HG03196 (cell line): ENCODE data around the gene EMP2.
"Not testable (repeated sequence)": the region's sequence is repeated elsewhere in the genome, so short reads cannot be mapped to it uniquely, and the experiment has no call there.

ENCODE experiments used
- ATAC-seq: cut with Tn5 transposase; IDR thresholded peaks from one replicate; pipeline ENCODE4 v1.9.1; 2021; ENCODE audit not compliant: unreplicated experiment

The EMP2 gene, protein sequence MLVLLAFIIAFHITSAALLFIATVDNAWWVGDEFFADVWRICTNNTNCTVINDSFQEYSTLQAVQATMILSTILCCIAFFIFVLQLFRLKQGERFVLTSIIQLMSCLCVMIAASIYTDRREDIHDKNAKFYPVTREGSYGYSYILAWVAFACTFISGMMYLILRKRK

DNA sequence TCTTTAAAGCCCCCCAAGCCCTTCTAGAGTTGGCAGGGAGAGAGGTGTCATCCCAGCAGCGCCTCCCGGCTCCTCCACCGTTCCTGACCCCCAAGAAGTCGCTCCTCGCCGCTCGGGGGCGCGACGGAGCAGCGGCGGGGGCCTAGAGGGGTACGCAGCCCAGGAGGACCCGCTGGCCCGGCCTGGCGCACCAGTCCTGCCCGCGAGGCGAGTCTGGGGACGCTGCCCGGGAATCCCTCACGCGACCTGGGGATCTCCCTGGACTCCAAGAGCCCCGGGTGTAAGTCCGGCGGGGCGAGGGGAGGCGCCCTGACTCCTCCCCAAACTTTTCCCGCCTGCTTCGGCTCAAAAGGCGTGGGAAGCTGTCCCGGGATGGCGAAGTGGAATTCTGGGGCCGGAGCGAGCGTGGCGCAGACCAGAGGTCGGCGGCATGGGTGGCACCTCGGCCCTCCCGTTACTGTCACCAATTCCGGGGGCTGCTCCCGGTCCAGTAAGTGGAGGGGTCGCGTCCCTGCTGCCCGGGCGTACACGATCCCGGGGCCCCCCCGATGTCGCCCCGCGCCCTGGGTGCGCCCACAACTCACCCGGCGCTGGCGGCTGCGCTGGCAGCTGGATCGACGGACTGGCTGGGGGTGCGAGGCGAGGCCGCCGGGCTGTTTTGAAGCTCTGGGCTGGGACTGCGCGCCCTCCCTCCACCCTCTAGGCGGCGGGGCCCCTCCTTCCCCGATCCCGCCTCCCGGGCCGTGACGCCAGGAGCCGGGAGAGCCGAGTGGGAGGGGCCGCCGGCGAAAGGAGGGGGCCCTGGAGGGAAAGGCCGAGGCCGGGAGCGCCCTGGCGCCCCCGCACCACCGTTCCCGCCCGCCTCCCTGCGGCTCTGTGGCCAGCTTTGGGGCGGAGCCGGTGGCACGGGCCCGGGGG lies at the start of gene EMP2:
Gene EMP2, minus strand, starts transcription at position 634 of the 918 bp plus-strand sequence. CDS start 32,981 bp downstream, outside the sequence.
- no peak for ATAC-seq

DNA sequence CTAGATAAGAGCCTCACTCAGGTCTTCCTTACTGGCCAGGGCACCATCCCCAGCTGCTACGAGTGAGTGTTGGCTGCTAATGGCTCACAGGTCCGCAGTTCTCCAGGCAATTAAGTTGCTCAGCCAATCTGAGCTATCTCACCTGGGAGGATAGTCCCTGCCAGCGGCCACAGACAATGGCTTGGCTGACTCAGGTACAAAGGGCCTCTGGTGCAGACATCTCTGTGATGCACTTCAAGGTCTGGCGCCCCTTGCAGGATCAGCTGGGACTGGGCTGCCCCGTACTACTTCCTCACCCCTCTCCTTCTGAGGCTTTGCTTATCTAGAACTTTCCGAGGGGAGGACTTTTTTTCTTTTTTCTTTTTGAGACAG lies 49.2 kb upstream of the EMP2 start:
- ATAC-seq, result no peak

DNA sequence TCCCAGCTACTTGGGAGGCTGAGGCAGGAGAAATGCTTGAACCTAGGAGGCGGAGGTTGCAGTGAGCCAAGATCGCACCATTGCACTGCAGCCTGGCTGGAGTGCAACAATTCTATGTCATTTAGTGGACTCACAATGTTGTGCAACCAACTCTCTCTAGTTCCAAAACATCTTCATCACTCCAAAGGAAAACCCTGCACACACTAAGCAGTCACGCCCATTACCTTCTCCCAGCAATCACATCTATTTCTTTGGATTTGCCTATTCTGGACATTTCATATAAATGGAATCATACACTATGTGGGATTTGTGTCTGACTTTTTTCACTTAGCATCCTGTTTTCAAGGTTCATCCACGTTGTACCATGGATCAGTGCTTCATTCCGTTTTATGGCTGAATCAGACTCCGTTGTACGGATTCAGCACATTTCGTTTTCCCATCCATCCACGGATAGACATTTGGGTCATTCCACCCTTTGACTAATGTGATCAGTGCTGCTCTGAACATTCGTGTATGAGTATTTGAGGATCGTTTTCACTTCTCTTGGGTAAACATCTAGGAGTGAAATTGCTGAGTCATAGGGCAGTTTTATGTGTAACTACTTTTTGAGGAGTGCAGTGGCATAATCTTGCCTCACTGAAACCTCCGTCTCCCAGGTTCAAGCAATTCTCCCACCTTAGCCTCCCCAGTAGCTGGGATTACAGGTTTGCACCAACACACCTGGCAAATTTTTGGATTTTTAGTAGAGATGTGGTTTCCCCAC lies 45.4 kb upstream of the EMP2 start:
- no peak for ATAC-seq

DNA sequence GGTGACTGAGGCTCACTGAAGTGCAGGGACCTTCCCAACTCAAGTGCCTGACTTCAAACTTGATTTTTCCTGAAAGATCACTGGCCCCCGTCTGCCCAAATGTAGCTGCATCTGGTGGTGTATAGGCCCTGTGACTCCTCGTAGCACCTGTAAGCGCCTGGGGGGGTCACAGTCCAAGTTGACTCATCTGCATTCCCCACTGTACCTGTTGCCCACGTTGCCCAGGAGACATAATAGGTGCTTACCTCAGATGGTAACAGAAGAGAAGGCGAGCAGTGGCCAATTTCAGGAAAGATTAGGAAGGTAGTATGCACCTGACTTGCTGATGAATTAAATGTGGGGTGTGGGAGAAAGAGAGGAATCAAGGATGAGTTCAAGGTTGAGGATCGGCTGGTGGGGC lies 44.1 kb upstream of the EMP2 start:
- no peak for ATAC-seq

DNA sequence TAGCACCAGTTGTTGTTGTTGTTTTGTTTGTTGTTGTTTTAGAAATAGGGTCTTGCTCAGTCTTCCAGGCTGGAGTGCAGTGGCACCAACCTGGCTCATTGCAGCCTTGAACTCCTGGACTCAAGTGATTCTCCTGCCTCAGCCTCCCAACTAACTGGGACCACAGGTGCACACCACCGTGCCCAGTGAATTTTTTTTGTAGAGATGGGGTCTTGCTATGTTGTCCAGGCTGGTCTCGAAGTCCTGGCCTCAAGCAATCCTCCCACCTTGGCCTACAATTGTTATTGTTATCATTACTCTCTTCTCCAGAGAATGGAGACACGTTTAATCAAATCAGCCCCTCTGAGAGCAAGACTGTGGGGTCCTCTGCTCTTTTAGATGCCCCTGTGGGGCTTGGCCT lies 42.7 kb upstream of the EMP2 start:
- ATAC-seq, result no peak

DNA sequence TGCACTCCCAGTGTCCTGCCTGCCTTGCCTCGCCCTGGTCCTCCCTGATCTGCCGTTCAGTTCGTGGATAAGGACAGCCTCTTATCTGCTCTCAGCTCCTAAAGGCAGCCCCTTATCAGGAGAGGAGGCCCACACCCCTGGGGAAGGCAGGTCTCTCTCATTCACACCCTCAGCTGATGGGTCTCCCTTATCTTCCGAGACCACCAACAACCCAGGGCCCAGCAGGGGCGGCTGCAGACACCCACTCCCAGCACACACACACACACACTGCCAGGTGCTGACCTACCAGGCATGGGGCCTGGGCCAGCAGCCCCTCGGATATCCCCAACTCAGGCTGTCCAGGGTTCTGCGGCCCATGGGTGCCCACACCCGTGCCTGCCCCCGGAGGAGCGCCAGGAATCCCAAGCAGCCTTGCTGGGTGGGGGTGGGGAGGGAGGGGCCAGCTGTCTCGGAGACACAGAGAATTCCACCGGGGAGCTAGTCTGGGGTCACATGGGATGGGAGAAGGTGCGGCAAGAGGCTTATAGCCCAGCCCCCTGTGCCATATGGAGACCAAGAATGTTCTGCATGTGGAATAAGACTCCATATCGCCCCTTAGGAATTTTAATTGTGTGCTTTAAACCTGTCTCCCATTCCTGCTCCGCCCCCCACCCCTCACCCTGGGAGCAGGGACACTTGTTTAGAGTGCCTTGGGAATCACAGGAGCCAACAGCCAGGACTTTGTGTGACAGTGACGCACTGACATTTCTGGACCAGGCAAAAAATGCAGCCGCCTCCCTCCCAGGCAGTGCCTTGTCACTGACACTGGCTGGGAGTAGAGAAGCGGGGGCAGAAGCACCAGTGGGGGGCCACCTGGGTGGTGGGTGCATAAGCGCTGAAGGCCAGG lies 41.9 kb upstream of the EMP2 start:
- ATAC-seq, result no peak

DNA sequence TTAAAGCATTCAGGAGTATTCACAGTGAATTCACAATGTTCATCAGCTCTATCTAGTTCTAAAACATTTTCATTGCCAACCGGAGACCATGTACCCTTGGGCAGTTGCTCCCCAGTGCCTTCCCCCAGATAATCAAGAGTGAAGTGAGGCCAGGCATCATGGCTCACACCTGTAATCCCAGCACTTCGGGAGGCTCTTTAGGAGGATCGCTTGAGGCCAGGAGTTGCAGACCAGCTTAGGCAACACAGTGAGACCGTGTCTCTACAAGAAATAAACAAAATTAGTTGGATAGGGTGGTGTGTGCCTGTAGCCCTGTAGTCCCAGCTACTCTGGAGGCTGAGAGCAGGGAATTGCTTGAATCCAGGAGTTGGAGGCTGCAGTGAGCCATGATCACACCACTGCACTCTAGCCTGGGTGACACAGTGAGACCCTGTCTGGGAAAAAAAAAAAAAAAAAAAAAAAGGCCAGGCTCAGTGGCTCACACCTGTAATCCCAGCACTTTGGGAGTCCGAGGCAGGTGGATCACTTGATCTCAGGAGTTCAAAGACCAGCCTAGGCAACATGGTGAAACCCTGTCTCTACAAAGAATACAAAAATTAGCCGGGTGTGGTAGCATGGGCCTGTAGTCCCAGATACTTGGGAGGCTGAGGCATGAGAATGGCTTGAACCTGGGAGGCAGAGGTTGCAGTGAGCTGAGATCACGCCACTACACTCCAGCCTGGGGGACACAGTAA lies 41.0 kb upstream of the EMP2 start:
- ATAC-seq, result not testable (repeated sequence)

DNA sequence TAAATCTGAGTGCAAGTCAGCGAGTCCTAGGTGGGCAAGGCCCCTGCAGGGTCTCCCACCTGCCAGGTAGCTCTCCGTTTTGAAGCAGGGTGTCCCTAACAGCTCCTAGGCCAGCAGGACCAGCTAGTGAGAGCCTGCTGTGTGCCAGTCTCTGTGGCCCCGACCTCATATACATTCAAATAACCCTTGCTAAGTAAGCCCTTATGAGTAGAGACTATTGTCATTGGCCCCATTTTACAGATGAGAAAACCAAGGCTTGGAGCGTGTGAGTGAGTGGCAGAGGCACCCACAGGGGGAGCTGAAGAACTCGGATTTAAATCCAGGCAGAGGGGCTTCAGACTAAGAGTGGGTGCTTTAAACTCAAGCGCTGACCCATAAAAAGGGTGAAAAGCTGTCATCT lies 39.7 kb upstream of the EMP2 start:
- no peak for ATAC-seq

DNA sequence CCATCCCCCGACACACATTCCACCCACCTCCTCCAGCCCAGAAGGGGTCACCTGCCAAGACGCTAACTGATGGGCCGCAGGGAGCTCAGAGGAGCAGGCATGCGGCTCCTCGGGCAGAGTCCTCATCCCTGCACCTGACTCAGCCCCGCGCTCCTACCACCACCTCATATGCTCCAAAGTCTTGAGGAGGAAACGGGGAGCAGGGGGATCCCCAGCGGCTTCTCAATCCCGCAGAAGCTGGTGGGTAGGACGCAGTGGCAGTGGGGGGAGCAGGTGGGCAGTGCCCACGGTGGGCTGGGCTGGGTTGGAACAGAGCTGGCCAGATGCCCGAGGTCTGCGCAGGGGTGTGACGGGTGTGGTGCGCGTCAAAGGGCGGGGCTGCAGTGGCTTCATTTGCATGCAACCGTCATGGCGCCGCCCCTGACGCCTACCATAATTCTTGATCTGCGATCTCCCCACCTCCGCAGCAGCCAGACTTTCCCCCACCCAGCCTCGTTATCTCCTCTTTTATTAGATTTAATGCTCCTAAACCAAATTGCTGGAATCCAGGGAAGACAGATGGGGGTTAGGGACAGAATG lies 39.0 kb upstream of the EMP2 start:
- no peak for ATAC-seq

DNA sequence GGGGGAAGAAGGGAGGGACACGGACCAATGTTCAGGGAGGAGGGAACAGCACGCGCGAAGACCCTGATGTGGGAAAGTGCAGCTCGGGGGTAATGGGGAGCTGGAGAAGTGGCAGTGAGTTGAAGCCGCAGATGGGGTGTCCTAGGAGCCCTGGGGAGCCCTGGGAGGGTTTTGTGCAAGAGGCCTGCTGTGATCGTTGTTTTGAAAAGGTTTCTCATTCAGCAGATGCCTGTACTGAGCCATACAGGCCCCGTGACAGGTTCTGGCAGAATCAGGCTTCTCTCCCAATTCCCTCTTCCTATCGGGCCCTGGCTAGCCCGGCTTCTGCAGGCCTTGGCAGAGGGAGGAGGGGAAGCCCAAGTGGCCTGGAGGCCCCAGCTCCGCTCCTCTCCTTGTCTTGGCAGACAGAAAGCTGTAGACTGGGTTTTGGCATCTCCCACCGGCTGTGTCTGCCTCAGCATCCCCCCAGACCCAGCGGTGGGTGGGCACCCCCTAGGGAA lies 38.4 kb upstream of the EMP2 start:
- no peak for ATAC-seq

DNA sequence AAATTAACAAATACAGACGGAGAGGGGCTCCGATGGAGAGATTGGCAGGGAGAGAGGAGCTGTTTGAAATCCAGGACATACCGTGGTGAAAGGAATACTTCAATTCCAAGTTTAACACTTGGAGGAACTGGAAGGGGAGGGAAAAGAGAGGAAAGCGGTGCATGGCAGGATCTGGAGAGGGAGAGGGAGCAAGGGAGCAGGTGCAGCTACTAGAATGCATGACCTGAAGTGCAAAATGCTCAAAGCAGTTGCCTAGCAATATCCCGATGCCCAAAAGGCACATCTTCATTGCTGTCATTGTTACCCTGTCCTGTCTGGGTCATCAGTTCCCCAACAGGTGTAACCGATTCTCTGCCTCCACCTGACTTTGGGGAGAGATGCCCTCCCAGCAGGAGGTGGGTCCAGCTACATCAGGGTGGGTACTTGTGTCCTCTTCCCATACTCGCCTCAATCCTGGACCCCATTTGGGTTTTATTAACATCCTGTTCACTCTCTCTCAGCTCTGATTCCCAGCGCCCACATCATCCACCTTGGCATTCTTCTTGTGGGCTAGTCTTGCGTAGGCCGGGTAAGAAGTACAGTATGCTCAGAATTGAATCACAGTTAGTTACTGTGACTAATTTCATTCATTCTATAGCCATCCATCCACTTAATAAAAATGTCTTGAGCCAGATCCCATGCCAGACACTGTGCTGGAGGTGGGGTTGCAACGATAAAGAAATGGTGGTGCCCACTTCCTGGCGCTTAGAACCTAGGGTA lies 37.4 kb upstream of the EMP2 start:
- ATAC-seq, result no peak

DNA sequence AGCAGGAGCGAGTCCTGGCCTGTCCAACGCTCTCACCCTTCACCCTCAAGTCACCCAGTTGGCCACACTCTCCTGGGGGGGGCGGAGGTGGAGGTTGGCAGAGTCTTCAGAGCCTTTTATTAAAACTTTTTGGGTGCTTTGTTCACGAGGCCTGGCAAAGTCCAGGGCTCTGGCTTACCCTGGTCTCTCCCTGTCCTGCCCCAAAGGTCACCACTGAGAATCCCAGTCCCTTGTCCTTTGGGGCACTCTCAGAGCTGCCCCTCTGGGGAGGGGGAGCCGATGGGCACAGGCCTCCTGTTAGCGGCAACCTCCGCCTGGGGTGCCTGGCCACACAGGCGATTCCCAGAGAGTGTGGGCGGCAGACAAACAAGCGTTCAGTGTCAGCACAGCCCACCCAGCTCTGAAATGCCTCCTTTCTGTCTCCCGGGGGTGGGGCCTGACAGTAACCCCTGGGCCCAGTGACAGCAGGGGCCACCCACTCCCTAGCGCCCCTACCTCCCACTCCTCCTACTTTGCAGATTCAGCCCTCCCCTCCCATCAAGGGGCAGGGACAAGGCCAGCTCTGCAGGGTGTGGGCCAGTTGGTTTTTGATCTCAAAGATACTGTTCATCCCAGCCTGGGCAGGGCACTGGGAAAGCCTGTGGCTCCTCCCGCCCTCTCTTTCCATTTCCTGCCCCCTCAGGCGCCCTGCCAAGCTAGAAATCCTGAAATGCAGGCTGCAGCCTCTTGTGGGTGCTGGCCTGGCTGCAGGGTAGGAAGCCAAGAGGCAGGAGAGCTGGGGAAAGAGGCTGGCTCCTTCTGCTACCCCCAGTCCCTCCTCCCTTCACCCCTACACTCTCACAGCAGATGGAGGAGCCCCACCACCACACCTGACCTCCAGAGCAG lies 36.6 kb upstream of the EMP2 start:
- ATAC-seq, result no peak

DNA sequence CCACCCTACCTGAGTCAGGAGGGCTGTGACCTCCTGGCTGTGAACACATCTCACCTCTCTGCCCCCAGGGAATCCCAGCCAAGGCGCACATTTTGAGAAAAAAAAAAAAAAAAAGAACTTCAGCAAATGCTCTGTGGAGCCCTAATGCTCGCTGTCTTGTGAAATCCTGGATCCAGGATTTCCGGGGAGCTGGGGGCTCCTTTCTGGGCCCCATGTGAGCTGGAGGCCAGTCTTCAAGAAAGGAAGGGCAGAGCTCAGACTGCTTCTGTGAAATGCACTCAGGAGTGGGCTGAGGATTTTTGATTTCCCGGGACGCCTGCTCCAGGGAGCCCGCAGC lies 36.0 kb upstream of the EMP2 start:
- no peak for ATAC-seq

DNA sequence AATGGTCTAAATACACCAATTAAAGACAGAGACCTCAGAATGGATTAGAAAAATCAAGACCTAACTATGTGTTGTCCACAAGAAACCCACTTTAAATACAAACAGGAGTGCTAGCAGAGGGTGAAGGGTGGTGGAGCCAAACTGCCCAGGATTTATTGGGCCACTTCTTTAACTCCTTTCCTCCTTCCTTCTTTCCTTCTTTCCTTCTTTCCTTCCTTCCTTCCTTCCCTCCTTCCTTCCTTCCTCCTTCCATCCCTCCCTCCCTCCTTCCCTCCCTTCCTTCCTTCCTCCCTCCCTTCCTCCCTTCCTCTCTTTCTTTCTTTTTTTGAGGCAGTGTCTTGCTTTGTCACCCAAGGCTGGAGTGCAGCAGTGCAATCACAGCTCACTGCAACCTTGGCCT lies 34.3 kb upstream of the EMP2 start:
- ATAC-seq, result no peak

DNA sequence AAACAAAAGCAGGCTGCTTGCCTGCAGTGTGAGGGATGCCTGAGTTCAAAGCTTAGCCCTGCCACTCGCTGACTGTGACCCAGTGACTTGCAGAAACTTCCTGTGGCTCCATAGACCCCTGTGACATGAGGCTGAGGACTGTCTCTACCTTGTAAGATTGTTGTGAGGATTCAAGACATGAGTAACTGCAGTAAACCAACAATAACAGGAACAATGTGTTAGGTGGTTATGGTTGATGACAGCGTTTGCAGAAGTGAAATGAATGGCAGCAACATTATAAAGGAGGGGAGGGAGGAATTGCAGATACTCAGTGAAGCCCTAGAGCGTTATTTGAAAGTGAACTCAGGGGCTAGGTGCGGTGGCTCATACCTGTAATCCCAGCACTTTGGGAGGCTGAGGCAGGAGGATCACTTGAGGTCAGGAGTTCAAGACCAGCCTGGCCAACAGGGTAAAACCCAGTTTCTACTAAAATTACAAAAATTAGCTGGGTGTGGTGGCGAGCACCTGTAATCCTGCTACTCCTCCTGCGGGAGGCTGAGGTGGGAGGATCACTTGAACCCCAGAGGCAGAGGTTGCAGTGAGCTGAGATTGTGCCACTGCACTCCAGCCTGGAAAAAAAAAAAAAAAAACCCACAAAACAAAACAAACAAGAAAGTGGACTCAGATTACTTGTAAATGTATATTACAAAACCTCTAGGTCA lies 33.5 kb upstream of the EMP2 start:
- no peak for ATAC-seq

DNA sequence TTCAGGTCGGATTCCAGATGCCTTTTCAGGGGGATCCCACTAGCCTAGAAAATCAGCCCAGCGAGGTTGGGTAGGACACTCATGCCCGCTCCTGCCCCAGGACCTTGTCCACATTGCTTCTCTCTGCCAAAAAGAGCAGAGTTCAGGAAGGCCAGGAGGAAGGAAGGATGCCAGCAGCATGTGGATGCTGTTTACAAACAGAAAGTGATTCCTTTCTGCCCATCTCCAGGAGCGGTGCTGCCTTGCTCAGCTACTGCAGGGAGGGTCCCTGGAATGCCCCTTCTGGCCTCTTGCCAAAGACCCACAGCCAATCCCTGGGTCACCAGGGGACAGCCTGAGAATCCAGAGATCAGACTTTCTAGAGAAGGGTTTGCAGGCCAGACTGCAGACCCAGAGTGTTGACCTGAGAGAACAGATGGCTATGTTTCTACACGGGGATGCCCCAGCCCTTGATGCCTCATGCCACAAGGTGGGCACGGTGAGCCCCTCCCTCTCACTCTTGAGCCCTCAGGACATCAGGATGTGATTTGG lies 32.3 kb upstream of the EMP2 start:
- no peak for ATAC-seq

DNA sequence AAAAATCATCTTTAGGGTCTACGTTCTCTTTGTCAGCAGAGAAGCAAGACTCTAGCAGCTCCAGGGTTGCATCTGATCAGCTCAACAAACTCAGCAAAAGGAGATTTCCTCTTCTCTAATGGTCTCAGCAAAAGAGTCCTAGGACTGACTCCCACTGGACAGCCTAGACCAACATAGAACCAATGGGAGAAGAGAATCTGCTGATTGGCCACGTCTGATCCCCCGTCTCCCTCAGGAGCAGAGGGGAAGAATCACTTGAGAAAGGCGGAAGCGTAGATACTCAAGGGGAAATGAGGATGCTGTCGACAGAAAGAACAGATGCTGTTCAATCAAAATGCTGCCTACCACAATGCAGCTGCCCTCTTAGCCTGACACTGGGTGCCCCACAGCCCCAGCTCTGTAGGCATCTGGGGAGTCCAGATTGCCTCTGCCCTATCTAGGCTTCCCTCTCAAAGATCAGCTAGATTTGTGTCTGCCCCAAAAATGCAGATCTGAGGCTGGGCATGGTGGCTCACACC lies 31.5 kb upstream of the EMP2 start:
- no peak for ATAC-seq
